HG03575 (cell line): ENCODE measurements around the gene MTARC1.

Experiments used
- ATAC-seq: cut with Tn5 transposase; IDR thresholded peaks from one replicate; pipeline ENCODE4 v1.9.1; 2021; ENCODE audit not compliant: unreplicated experiment, insufficient number of reproducible peaks, low FRiP score; ENCODE audit errors: extremely low read depth

The MTARC1 gene

DNA sequence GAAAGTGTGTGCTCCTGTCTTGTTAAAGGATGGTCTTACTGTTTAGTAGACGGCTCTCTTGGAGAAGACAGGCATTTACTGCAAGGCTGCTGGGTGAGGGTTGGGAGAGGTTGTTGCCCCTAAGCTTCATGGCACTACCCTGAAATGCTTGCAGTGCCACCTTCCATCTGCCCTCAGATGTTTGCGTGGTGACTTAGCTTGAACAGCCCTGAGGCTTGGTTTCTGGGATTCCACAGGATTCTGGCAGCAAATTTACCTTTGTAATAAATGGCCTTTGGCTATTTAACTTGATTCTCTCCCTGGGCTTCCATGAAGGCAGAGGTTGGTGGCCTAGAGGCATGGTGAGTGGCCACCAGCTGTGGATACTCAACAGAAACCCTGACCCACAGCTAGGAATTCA, 11.6 kb downstream of the MTARC1 start:
- no peak for ATAC-seq

DNA sequence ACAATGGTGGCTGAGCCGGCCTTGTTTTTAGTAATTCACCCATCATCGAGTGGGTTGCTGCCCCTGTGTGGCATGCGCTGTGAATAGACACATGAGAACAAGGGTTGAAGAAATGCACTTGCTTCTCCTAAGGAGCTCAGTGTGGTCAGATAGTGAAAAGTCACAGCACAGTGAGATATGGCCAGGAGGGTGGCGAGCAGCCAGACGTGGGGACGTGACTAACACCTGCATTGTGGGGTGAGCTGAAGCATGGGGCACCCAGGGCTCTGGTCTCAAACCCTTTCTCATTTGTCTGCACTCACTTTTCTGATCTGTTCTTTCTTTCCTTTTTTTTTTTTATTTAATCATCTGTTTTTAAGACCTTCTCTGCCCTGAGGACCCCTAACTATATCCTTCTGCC, 13.5 kb downstream of the MTARC1 start:
- ATAC-seq: no peak

DNA sequence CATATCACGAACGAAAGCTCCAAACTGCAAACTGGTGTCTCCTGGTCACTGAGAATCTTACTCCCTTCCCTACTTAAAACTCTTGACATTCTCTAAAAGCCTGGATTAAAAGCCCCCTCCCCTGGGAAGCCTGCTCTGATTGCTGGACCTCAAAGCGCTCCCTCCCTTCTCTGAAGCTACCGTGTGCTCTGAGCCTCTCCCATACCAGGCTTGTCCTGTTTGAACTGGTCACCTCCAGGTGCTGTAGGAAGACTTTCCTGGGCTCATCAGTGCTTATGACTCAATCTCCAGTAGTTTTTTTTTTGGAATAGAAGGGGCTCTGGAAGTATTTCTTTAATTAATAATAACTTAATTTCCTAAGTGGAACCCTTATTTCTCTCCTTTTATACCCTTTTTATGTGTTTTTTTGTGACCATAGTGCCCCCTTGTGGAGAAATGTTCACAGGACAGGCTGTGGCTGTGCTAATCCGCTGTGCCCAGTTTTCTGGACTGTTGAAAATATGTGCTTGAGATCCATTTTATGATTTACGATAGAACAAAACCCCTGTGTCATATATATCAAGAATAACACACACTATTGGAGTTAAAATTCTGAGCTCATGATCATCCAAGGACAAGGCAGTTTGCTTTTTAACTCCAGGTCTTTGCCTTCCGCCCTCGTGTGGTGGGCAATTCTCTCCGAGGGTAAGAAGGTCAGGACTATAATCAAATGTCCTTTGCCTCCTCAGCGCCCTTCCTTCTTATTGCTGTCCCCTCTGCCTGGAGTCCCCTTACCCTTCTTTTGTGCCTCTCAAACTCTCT, 16.9 kb downstream of the MTARC1 start:
- ATAC-seq: no peak

DNA sequence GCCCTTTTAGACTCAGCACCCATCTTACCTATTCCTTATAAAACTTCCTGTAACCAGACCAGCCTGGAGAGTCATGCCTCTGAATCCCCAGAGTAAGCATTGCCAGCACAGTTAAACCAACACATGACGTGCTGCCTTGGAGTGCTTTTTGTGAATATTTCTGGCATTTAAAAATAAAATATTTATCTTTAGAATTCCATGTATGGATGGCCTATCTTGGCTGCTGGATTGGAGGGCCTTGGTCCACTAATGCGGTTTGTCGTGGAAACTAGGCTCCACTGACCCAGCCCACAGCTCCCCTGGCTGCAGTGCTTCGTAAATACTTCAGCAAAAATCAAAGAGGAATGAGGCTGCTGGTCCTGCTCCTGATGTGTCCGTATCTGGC, 17.5 kb downstream of the MTARC1 start:
- no peak for ATAC-seq

DNA sequence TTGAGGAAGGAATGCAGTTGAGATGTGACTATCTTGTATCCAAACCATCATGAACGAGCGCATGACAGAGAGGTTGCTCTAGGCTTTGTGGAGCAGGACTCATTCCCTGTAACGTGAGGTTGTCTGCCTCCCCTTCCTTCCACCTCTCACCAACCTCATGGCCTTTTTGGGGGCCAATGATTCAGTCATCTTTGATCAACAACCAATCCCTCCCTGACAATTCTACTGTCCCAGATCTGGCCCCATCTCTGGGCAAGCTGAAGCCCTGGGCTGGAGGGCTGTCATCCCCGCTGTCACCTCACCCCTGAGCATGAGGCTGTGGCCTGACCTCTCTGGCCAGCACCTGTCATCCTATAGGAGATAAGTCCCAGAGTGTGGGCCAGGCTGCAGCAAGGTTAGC, 19.7 kb downstream of the MTARC1 start:
- no peak for ATAC-seq

DNA sequence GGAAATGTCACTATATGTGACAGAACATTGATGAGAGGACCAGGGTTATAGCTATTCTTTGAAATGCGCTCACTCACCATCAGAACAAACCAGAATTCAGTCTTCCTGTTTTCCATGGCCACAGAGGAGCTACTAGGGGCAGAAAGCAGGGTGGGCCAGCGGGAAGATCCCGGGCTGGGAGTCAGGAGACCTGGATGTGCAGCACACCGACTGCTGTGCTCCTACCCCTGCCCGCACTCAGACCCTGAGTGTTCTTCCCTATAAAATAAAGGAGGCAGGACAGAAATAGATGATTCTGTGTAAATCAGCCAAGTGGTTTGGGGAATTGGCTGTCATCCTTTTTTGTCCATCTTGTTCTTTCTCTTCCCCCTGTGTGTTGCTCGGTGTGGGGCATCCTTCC, 21.0 kb downstream of the MTARC1 start:
- ATAC-seq: no peak

DNA sequence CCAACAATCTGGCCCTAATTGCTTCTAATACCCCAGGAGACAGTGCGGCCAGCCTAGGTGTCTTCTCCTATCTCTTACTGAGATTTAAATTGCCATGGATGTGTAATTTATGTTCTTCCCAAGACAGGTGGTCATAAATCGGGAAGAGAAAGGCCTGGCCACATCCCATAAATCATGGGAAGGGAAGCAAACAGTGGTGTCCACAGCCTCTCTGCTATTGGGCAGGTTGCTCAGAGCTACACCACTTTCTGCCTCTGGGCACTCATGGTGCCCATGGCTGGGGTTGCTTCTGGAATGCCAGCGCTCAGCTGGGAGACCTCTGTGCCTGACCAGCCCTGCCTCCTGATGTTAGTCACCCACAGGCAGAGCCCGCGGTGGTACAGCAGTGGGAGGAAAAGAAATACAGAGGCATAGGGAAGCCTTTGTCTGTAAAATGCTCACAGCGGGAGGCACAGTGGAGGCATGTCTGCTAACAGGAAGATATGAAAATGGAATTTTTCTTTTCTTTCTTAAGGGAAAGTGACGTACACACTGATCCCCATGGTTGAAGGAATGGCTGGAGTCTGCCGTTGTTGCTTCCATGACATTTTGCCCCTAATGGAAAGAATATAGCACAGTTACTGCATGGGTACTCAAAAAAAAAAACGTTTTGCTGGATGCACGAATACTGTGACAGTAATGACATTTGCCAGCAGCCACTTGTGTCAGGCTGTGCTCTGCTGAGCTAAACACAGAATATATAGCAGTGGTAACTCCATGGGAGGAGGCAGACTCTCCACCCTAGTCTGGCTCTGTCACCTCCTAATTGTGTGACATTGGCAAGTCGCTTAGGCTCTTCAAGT, 21.9 kb downstream of the MTARC1 start:
- no peak for ATAC-seq

DNA sequence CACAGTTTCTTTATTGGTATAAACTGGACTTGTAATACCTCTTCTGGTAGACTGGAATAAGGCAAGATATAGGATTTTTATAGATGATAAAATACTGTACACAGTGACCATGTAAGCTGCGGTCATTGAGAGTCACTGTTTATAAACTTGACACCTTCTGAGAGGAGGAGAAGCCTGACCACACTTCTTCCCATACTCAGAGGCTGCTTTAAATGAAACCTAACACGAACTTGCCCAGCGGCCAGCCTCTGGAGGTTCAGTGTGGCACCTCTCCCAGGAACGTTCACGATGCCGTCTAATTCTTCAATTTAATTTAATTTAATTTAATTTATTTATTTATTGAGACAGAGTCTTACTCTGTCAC, 22.5 kb downstream of the MTARC1 start:
- ATAC-seq: no peak

DNA sequence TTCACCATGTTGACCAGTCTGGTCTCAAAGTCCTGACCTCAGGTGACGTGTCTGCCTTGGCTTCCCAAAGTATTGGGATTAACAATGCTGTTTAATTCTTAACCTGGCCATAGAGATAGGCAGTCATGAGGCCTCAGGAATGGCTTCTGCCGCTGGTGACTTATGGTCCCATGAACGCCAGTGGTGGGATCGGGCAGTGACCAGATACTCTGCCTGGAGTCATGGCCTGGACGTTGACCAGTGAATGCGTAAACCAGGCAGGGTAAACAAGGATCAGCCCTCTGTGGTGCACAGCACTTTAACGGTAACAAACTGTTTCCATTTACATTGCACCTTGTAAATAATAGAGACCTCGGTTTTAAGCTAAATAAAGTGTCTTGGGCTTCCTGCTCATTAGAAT, 23.0 kb downstream of the MTARC1 start:
- ATAC-seq: no peak

DNA sequence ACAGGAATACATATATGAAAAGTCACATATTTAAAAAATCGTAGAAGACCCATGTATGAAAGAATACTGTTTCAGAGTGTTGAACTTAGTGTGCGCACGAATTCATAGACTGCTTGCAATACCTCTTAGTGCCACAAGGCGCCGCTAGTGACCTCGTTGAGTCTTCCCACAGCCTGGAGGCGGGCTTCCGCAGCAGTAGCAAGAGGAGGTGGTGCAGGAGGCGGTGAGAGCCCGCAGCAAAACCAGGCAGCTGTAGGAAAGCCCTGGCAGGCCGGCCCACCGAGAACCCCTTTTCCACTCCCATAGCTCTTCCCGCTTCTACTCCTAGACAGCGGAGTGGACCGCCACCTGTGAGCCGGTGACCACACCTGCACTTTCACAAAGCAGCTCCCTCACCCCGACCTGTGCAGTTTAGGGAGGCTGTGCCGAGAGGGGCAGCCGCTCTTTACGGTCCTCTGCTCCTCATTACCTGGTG, 23.5 kb downstream of the MTARC1 start:
- ATAC-seq: peak; percentile 73

DNA sequence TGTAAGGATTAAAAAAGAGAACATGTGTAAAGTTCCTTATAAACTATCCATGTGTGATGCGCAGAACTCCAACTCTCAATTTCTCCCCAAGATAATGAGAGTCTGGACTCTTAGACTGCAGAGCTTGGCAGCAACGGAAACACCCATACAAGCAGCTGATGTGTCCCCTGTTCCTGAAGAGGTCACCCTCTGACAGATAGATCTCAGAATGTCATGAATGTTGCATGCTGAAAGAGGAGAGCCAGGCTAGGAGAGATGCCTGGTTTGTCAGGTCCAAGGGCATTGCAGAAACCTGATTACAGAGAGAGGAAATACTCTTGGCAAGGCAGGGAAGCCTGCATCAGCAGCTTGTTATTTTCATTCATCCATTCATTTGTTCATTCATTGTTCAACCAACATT, 24.2 kb downstream of the MTARC1 start:
- ATAC-seq: no peak

DNA sequence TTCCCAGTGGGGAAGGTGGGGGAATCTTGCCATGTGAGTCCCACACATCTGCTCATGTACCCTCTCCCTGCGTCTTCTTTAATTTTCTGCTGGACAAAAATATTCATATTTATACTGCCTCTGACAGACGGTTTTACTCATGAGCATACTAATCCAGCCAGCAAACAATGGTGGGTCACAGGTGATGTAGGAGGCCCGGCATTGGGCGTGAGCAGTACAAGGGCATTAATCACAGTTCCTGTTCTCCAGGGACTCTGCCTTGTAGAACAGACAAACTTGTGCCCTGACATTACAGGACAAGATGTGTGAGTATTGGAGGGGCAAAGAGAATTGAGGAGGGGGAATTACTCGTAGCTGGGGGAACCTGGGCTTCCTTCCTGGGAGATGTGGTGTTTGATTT, 25.0 kb downstream of the MTARC1 start:
- no peak for ATAC-seq

DNA sequence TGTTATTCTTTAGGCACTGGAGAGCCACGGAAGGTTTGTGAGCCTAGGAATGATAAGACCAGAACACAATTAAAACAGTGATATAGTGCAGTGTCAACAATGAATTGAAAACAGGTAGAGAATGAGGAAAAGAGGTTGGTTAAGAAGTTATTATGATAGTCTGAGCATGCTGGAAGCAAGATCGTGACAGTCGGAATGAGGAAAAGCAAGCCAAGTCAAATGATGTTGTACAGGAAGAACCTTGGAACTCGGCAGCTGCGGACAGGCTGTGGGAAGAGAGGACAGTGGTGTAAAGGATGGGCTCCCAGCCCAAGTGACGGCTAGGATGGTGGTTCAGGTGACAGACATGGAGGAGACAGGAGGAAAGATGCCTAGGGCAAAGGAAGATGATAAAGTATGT, 25.6 kb downstream of the MTARC1 start:
- no peak for ATAC-seq

DNA sequence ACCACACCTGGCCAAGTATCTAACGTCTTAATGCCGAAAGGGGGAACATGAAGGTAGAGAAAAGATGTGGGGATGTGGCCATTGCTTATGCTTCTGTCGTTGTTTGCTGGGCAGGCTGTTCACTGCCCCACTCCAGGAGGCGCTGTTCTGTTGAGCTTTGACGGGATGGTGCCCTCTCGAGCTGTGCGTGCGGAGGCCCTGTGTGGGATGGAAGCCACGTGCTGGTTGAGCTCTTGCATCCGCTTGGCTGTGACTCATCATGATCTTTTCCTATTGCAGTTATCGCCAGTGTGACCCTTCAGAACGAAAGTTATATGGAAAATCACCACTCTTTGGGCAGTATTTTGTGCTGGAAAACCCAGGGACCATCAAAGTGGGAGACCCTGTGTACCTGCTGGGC, 26.3 kb downstream of the MTARC1 start:
- no peak for ATAC-seq

DNA sequence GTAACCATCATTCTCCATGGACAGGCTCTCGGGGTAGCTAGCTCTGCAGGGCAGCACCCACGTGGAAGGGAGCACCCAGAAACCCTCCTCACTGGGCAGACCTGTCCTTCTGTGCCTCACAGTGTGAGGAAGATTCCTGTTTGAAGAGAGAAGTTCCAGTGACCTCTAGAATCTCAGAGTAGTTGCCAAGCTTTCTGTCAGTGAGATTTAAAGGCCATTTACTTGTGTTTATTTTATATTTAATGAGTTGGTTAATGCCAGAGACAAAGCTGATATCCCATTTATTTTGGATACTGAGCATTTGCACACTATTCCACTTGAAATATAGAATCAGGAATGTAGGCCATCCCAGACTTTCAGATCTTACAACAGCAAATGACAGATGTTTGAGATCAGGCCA, 28.7 kb downstream of the MTARC1 start:
- ATAC-seq: no peak

DNA sequence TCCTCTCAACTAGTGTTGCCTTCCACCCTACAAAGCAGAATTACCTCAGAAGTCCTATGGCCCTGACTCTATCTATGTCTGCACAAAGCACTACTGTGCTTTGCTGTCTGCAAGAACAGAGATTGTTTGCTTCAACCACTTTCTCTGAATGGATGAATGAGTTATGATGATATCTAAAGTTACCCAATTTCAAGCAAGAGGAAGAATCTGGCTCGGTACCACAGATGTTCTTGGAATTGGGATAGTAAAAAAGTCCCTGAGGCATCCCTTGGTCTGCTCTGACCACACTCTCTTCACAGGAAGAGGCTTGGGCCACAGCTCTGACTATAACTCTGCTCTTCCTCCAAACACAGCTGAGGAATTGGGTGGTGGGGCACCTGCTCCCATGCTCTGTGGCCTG, 31.2 kb downstream of the MTARC1 start:
- no peak for ATAC-seq

DNA sequence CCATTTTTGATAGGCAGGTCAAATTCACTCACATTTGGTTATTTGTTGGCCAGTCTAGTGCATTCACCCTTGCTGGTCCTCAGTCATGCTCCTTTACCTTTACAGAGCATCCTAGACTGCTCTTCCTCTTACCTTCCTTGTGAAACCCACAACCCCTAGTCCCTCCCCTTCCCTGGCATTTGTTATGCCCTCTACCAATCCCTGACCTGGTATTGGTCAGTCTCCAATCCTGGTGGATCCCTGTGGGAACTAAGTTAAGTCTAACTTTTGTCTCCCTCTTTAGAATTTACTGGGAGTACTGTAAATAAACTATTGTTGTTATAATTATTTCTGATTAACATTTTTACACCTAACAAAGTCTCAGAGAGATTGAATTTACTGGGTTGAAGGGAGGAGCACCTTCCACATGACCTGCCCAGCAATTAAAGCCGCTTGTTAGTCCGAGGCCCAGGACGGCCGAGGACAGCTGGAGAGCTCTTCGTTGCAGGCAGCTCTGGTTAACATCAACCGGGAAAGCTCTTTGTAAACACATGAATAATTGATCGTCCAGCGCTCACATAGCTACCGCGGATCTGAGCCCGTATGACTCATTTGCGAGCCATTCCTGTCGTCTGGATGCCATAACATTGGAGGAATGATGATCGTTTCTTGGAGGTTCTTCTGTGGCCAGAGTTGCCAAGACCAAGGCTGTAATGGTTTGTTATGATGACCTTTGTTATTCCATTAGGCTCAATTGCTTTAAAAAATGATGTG, 31.9 kb downstream of the MTARC1 start:
- no peak for ATAC-seq

DNA sequence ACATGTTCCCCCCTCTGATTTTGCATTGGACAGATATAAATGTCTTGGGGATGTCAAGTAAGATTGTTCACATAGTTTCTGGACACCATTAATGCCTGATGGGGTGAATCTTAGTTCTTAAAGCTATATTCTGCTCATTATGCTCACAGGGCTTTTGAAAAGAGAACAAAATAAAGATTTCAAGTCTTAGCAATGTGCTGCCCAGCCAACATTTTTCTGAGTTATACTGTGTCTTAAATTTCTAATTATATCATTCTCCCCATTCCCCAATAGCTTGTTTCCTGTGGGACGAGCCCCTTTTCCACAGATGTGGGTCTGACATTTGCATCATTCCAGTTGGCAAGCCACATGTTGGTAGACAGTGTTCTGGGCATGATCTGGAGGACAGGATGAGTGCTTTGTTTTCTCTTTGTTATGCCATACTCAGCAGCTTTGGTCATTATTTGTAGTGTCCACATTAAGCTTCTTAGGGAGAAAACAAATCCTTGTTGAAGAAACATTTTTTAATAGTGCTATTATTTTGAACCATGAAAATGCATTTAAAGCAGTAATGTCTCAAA, 32.8 kb downstream of the MTARC1 start:
- ATAC-seq: no peak
